ENCODE measurements around the gene ABHD2.
"Not testable (repeated sequence)": the region's sequence is repeated elsewhere in the genome, so short reads cannot be mapped to it uniquely, and the experiment has no call there.

ABHD2 gene

GRCh38 chr15:89075101-89075640 is 13.1 kb upstream of the ABHD2 start:
- no peak for DNase-seq (ENCODE audit: low read depth in 2 of 2)

- no peak for DNase-seq (ENCODE audit: low read depth in 2 of 2)
Observed at GRCh38 chr15:89075846-89076245, 12.4 kb upstream of the ABHD2 start.

GRCh38 chr15:89077750-89078149 is 10.5 kb upstream of the ABHD2 start:
- no peak for DNase-seq (ENCODE audit: low read depth in 2 of 2)

- no peak for DNase-seq (ENCODE audit: low read depth in 2 of 2)
Observed at GRCh38 chr15:89078851-89079810, 9.1 kb upstream of the ABHD2 start.

- no peak for DNase-seq (ENCODE audit: low read depth in 2 of 2)
Observed at GRCh38 chr15:89081878-89082277, 6.4 kb upstream of the ABHD2 start.

- no peak for DNase-seq (ENCODE audit: low read depth in 2 of 2)
Observed at GRCh38 chr15:89083246-89083645, 5.0 kb upstream of the ABHD2 start.

- DNase-seq (ENCODE audit: low read depth in 2 of 2): no peak
Observed at GRCh38 chr15:89085289-89085926, 2.8 kb upstream of the ABHD2 start.

GRCh38 chr15:89085933-89086332 is 2.3 kb upstream of the ABHD2 start:
- DNase-seq (ENCODE audit: low read depth in 2 of 2): not testable (repeated sequence)

GRCh38 chr15:89086390-89086789 is 1.9 kb upstream of the ABHD2 start:
- DNase-seq (ENCODE audit: low read depth in 2 of 2): not testable (repeated sequence)

- no peak for DNase-seq (ENCODE audit: low read depth in 2 of 2)
Observed at GRCh38 chr15:89087161-89087829, 961 bp upstream of the ABHD2 start.

GRCh38 chr15:89088605-89089315 is 504 bp downstream of the ABHD2 start:
- no peak for DNase-seq (ENCODE audit: low read depth in 2 of 2)

- no peak for DNase-seq (ENCODE audit: low read depth in 2 of 2)
Observed at GRCh38 chr15:89089316-89090230, 1.3 kb downstream of the ABHD2 start.

GRCh38 chr15:89090791-89091626 is 2.8 kb downstream of the ABHD2 start:
- no peak for DNase-seq (ENCODE audit: low read depth in 2 of 2)

GRCh38 chr15:89091627-89092220 is 3.5 kb downstream of the ABHD2 start:
- DNase-seq (ENCODE audit: low read depth in 2 of 2): no peak

GRCh38 chr15:89093509-89093908 is 5.3 kb downstream of the ABHD2 start:
- no peak for DNase-seq (ENCODE audit: low read depth in 2 of 2)

GRCh38 chr15:89095073-89095472 is 6.8 kb downstream of the ABHD2 start:
- DNase-seq (ENCODE audit: low read depth in 2 of 2): no peak

GRCh38 chr15:89095556-89095955 is 7.3 kb downstream of the ABHD2 start:
- DNase-seq (ENCODE audit: low read depth in 2 of 2): no peak

- DNase-seq (ENCODE audit: low read depth in 2 of 2): no peak
Observed at GRCh38 chr15:89096664-89097063, 8.4 kb downstream of the ABHD2 start.

- DNase-seq (ENCODE audit: low read depth in 2 of 2): no peak
Observed at GRCh38 chr15:89097313-89097712, 9.1 kb downstream of the ABHD2 start.
